ENCODE results near the gene PTPN9.

The PTPN9 gene

DNA sequence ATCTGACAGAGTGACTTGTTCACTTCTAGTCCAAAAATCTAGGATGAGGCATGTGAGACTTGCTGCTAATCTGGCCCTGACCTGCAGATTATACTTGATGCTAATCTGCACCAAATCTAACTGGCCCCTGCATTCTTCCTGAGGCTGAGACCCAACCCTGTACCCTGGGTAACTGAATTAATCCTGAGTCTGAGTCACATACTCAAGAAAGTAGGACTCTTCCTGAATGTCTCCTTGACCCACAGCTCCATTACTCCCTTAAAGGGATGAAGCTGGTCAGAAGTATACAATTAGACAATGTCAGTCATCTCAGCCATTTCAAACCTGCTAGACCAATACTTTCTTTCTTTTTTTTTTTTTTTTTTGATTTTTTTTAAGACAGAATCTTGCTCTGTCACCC is 25.5 kb downstream of the PTPN9 start:
- TF ChIP-seq, protein P1, sequence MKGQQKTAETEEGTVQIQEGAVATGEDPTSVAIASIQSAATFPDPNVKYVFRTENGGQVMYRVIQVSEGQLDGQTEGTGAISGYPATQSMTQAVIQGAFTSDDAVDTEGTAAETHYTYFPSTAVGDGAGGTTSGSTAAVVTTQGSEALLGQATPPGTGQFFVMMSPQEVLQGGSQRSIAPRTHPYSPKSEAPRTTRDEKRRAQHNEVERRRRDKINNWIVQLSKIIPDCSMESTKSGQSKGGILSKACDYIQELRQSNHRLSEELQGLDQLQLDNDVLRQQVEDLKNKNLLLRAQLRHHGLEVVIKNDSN (IDR thresholded peaks at IDR 0.05): no peak
- TF ChIP-seq EP300 (IDR thresholded peaks at IDR 0.05; ENCODE audit: borderline replicate concordance) (no peak), NFIC (IDR thresholded peaks at IDR 0.05) (no peak), TAF1 (IDR thresholded peaks at IDR 0.05; ENCODE audit: low read depth) (no peak), EGR1 (IDR thresholded peaks at IDR 0.05) (no peak), CREB1 (IDR thresholded peaks at IDR 0.05; ENCODE audit: low read depth) (no peak), YY1 (IDR thresholded peaks at IDR 0.05; ENCODE audit: low read depth) (no peak), FOXM1 (IDR thresholded peaks at IDR 0.05; ENCODE audit: borderline replicate concordance, low read depth) (no peak), ZBTB7A (IDR thresholded peaks at IDR 0.05; ENCODE audit: low read depth) (no peak), TEAD4 (IDR thresholded peaks at IDR 0.05) (no peak), CEBPB (IDR thresholded peaks at IDR 0.05) (no peak), TCF12 (IDR thresholded peaks at IDR 0.05; ENCODE audit: low read depth) (no peak), RAD21 (IDR thresholded peaks at IDR 0.05; ENCODE audit: low read depth) (no peak)
- TF ChIP-seq, protein P2, sequence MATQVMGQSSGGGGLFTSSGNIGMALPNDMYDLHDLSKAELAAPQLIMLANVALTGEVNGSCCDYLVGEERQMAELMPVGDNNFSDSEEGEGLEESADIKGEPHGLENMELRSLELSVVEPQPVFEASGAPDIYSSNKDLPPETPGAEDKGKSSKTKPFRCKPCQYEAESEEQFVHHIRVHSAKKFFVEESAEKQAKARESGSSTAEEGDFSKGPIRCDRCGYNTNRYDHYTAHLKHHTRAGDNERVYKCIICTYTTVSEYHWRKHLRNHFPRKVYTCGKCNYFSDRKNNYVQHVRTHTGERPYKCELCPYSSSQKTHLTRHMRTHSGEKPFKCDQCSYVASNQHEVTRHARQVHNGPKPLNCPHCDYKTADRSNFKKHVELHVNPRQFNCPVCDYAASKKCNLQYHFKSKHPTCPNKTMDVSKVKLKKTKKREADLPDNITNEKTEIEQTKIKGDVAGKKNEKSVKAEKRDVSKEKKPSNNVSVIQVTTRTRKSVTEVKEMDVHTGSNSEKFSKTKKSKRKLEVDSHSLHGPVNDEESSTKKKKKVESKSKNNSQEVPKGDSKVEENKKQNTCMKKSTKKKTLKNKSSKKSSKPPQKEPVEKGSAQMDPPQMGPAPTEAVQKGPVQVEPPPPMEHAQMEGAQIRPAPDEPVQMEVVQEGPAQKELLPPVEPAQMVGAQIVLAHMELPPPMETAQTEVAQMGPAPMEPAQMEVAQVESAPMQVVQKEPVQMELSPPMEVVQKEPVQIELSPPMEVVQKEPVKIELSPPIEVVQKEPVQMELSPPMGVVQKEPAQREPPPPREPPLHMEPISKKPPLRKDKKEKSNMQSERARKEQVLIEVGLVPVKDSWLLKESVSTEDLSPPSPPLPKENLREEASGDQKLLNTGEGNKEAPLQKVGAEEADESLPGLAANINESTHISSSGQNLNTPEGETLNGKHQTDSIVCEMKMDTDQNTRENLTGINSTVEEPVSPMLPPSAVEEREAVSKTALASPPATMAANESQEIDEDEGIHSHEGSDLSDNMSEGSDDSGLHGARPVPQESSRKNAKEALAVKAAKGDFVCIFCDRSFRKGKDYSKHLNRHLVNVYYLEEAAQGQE (IDR thresholded peaks at IDR 0.05; ENCODE audit: low read depth): no peak
- TF ChIP-seq, protein P3, sequence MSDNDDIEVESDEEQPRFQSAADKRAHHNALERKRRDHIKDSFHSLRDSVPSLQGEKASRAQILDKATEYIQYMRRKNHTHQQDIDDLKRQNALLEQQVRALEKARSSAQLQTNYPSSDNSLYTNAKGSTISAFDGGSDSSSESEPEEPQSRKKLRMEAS (IDR thresholded peaks at IDR 0.05): no peak

DNA sequence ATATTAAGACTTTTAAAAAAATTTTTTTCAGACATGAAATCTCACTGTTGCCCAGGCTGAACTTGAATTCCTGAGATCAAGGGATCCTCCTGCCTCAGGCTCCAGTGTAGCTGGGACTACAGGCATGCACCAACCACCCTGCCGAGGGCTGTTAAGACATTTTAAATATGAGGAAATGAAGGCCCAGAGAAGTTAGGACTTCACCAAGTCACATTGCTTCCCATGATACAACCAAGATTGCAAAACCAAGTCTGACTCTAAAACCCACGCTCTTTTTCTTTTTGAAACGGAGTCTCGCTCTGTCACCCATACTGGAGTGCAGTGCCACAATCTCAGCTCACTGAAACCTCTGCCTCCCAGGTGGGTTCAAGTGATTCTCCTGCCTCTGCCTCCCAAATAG is 28.0 kb downstream of the PTPN9 start:
- TF ChIP-seq EGR1 (IDR thresholded peaks at IDR 0.05) (no peak), EP300 (IDR thresholded peaks at IDR 0.05; ENCODE audit: borderline replicate concordance) (no peak), ZBTB7A (IDR thresholded peaks at IDR 0.05; ENCODE audit: low read depth) (no peak), YY1 (IDR thresholded peaks at IDR 0.05; ENCODE audit: low read depth) (no peak), TAF1 (IDR thresholded peaks at IDR 0.05; ENCODE audit: low read depth) (no peak), RAD21 (IDR thresholded peaks at IDR 0.05; ENCODE audit: low read depth) (no peak), NFIC (IDR thresholded peaks at IDR 0.05) (no peak), TEAD4 (IDR thresholded peaks at IDR 0.05) (no peak), TCF12 (IDR thresholded peaks at IDR 0.05; ENCODE audit: low read depth) (no peak)
- TF ChIP-seq, protein P2 (IDR thresholded peaks at IDR 0.05; ENCODE audit: low read depth): no peak

DNA sequence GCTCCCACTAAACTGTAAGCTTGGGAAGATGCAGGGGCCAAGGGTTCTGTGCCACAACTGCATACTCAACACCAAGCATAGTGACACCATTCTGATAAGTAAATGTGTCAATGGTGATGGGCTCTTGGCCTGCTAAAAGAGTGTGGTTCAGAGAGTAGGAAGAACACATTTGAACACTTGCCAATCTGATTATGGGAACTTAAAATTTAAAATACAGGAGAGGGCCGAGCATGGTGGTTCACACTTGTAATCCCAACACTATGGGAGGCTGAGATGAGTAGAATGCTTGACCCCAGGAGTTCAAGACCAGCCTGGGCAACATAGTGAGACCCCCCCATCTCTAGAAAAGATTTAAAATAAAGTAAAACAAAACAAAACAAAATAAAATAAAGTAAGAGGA is 34.1 kb downstream of the PTPN9 start:
- TF ChIP-seq YY1 (IDR thresholded peaks at IDR 0.05; ENCODE audit: low read depth) (no peak), CREB1 (IDR thresholded peaks at IDR 0.05; ENCODE audit: low read depth) (no peak), CEBPB (IDR thresholded peaks at IDR 0.05) (no peak), TAF1 (IDR thresholded peaks at IDR 0.05; ENCODE audit: low read depth) (no peak), EGR1 (IDR thresholded peaks at IDR 0.05) (no peak), RAD21 (IDR thresholded peaks at IDR 0.05; ENCODE audit: low read depth) (no peak), FOXM1 (IDR thresholded peaks at IDR 0.05; ENCODE audit: borderline replicate concordance, low read depth) (no peak), NFIC (IDR thresholded peaks at IDR 0.05) (no peak), EP300 (IDR thresholded peaks at IDR 0.05; ENCODE audit: borderline replicate concordance) (no peak), TCF12 (IDR thresholded peaks at IDR 0.05; ENCODE audit: low read depth) (no peak)
- TF ChIP-seq, protein P1 (IDR thresholded peaks at IDR 0.05): no peak
- TF ChIP-seq, protein P3 (IDR thresholded peaks at IDR 0.05): no peak
- TF ChIP-seq, protein P2 (IDR thresholded peaks at IDR 0.05; ENCODE audit: low read depth): no peak

DNA sequence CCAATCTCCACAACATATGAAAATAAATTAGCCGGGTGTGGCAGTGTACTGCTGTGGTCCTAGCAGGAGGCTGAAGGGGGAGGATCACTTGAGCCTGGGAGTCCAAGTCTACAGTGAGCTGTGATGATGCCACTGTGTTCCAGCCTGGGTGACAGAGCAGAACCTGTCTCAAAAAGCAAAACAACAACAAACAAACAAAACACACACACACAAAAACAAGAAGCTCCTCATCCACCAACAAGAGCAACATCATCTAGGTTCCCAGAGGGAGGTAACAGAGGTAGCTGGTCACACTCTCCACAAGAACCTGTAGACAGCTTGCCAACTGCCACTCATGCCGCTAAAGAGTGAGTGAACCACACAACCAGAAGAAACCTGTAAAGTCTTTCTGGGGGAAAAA is 34.8 kb downstream of the PTPN9 start:
- TF ChIP-seq TAF1 (IDR thresholded peaks at IDR 0.05; ENCODE audit: low read depth) (no peak), ZBTB7A (IDR thresholded peaks at IDR 0.05; ENCODE audit: low read depth) (no peak)

DNA sequence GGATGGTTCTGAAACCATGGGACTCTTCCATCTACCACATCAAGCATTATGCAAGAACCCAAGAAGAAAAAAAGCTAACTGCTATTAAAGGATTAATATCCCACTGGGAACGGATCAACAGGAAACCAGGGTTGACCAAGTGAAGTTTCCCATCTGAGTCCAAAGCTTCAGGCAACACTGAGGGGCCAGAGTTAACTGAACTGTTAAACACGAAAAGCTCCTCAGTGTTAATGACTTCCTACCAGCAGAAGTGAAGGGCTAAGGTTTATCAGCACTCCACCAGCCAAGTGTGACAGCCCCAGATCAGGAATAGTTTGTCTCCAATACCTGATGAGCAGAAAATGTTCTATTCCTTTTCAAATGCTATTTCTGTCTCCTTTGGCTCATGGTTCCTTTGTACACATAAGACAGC is 36.7 kb downstream of the PTPN9 start:
- TF ChIP-seq CEBPB (IDR thresholded peaks at IDR 0.05) (peak; percentile 78), ZBTB7A (IDR thresholded peaks at IDR 0.05; ENCODE audit: low read depth) (no peak)
